ENCODE data around the gene NAA38.
"Not testable (repeated sequence)": the region's sequence is repeated elsewhere in the genome, so short reads cannot be mapped to it uniquely, and the experiment has no call there.

NAA38 gene

GRCh38 chr17:7820231-7820630, 37.1 kb downstream of the NAA38 start:
- no peak for DNase-seq

DNA sequence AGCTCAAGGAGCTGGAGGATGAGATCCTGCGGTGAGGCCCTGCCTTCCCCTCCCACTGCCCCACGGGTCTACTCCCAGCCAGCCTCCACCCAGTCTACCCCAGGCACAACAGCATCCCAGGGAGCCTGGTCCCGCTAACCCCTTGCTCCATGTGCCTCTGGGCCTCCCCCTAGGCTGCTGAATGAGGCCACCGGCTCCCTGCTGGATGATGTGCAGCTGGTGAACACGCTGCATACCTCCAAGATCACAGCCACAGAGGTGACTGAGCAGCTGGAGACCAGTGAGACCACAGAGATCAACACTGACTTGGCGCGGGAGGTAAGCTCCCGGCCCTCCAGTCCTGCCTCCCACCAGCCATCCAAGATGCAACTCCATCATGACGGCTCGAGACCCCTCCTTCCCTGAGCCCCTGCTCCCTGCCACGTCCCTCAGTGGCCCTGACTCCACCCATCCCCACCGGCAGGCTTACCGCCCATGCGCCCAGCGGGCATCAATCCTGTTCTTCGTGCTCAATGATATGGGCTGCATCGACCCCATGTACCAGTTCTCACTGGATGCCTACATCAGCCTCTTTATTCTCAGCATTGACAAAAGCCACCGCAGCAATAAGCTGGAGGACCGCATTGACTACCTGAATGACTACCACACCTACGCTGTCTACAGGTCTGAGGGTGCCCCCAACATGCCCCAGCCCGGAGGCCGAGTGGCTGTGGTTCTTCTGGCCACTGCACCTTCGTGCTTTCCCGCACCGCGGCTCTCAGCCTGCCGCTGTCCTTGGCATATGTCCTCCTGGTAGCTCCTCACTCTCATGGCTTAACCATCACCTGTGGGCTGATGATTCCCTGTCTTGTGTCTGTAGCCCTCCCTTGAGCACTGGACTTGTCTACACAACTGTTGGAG, 38.4 kb downstream of the NAA38 start:
- no peak for DNase-seq

- DNase-seq, result no peak
Measured at GRCh38 chr17:7818026-7818425, 39.3 kb downstream of the NAA38 start.

- no peak for DNase-seq
Measured at GRCh38 chr17:7817643-7817964, 39.8 kb downstream of the NAA38 start.

- no peak for DNase-seq
Measured at GRCh38 chr17:7816926-7817642, 40.3 kb downstream of the NAA38 start.

GRCh38 chr17:7814969-7815368, 42.4 kb downstream of the NAA38 start:
- no peak for DNase-seq

- DNase-seq, result no peak
Measured at GRCh38 chr17:7811251-7811650, 46.1 kb downstream of the NAA38 start.

GRCh38 chr17:7809791-7810343, 47.5 kb downstream of the NAA38 start:
- DNase-seq, result not testable (repeated sequence)

DNA sequence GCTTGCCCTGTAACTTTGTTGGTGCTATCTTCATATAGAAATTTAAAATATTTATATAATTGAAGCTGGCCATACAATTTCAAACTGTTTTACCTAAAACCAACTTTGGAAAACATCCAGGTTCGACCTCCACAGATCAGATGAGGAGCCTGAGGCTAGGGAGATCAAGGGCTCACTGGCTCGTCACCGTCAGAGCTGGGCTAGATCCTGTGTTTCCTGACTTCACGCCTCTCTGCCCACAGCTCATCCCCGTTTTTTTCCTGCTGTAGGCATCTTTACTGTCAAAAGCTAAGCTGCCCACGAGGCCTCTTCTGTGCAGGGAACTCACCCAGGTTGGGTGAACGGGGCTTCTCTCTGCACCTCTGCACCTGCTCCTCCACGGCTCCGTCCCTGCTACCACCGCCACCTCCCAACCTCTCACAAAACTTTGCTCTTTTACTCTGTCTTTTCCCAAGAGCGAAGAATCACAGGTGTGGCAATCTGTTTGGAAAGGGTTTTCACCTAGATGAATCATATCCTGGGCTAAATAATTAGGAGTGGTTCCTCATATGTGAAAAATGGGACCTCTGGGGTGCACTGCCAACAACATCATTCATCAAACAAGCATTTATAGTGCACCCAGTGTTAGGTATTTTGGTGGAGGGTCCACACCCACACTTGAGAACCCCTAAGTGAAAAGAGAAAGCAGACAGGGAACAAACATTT, 48.1 kb downstream of the NAA38 start:
- no peak for DNase-seq

GRCh38 chr17:7807206-7807605, 50.2 kb downstream of the NAA38 start:
- no peak for DNase-seq
